Upper lobe of right lung (tissue), 1 donor: ENCODE data around the gene EIF2A. TPM values are rescaled to one million over a fixed set of nuclear protein-coding genes. Genes with fewer than 3 reads are reported as not detected.

Experiments
- ATAC-seq: fragments of 200-7000 bp; cut with Tn5 transposase; one replicate; pipeline ENCODE4 v1.9.1; 2020; ENCODE audit warnings: mild to moderate bottlenecking, moderate library complexity
- DNase-seq: peaks from one replicate; pipeline ENCODE4 v3.0.0-alpha.2; 2020
- H3K27ac ChIP-seq: fragments of 200-600 bp; one replicate; pipeline ENCODE4 v1.8.0; 2022
- H3K27me3 ChIP-seq: fragments of 200-600 bp; one replicate; pipeline ENCODE4 v1.8.0; 2022; ENCODE audit warnings: mild to moderate bottlenecking
- H3K36me3 ChIP-seq: fragments of 200-600 bp; one replicate; pipeline ENCODE4 v1.8.0; 2022
- H3K4me1 ChIP-seq: fragments of 200-600 bp; one replicate; pipeline ENCODE4 v1.8.0; 2022
- H3K4me3 ChIP-seq: fragments of 200-600 bp; one replicate; pipeline ENCODE4 v1.8.0; 2022; ENCODE audit warnings: mild to moderate bottlenecking
- H3K9me3 ChIP-seq: fragments of 200-600 bp; one replicate; pipeline ENCODE4 v1.8.0; 2022
- intact Hi-C: fragments of 100-400 bp; cut with DNase I; formaldehyde crosslinking; loops from one replicate; pipeline ENCODE4 v1.11.0; 2022
- total RNA-seq: library from RNA; stranded (reverse); fragmentation: NEBNext Ultra II Directional; extraction: Animal tissue kit (Norgen Biotek cat#: 25700); gene quantifications from one replicate; pipeline ENCODE4 v1.2.1, GENCODE V29; 2021
- TF ChIP-seq, protein P1 (sequence below): fragments of 200-600 bp; IDR thresholded peaks from one replicate; pipeline ENCODE4 v1.8.0; 2022; ENCODE audit warnings: antibody characterized with exemption
- donor health status: DM: no; HTN: yes; CAD: no; lungs with severe emphysema.

The EIF2A gene
- total RNA-seq, 1 donor from 2014 or later: 83.8 TPM

DNA sequence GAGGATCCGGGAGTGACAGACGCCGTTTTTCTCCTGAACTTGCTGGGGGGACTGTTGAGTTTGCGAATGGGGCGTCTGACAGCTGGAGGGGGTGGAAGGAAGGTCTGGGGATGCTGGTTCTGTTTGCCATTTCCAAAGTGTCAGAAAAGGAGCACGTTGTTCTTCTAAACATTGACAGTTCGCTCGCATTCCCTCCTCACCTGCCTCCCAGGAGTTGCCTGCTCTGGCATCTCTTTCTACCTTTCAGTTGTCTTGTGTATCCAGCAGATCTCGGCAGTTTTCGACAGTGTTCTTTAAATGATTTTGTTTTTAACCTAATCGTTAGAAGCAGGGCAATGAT lies 57.4 kb downstream of the EIF2A start:
- no peaks in the 10 kb centered on the region for H3K9me3 ChIP-seq
- ATAC-seq (no peak), DNase-seq (no peak)
- intact Hi-C loops: no loop called here
- H3K27ac ChIP-seq: peak overlapping the region; percentile 97
- H3K36me3 ChIP-seq: no peaks in the 10 kb centered on the region
- H3K4me3 ChIP-seq: peak overlapping the region; percentile 83
- H3K27me3 ChIP-seq: no peaks in the 10 kb centered on the region
- TF ChIP-seq, protein P1, sequence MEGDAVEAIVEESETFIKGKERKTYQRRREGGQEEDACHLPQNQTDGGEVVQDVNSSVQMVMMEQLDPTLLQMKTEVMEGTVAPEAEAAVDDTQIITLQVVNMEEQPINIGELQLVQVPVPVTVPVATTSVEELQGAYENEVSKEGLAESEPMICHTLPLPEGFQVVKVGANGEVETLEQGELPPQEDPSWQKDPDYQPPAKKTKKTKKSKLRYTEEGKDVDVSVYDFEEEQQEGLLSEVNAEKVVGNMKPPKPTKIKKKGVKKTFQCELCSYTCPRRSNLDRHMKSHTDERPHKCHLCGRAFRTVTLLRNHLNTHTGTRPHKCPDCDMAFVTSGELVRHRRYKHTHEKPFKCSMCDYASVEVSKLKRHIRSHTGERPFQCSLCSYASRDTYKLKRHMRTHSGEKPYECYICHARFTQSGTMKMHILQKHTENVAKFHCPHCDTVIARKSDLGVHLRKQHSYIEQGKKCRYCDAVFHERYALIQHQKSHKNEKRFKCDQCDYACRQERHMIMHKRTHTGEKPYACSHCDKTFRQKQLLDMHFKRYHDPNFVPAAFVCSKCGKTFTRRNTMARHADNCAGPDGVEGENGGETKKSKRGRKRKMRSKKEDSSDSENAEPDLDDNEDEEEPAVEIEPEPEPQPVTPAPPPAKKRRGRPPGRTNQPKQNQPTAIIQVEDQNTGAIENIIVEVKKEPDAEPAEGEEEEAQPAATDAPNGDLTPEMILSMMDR: no peak
- H3K4me1 ChIP-seq: peaks cover 46% of the 10 kb centered on the region

DNA sequence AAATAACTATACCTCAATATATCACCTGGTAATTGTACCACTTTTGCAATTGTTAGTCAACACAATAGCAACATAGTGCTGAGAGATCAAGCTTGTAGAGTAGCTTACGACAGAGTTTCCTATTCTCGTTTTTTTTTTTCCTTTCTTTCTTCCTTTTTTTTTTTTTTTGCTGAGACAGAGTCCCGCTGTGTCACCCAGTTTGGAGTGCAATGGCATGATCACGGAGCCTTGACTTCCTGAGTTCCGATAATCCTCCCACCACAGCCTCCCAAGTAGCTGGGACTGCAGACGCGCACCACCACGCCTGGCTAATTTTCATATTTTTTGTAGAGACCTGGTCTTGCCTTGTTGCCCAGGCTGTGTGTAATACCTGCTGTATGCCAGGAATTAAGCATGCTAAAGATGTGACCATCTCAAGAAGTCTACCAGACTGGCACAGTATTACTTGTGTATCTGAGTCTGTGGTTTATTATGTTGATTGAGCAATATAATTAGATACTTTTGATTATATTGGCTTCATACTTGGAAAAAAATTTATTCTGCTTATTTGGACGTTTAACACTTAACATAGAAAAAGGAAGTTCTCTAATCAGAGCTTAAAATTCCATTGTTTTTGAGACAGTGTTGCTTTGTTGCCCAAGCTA lies 59.5 kb downstream of the EIF2A start:
- Histone ChIP-seq H3K9me3 (no peaks in the 10 kb centered on the region), H3K4me1 (peaks cover 53% of the 10 kb centered on the region), H3K4me3 (no peak overlapping the region), H3K27ac (peak overlapping the region; percentile 31), H3K27me3 (no peaks in the 10 kb centered on the region), H3K36me3 (no peaks in the 10 kb centered on the region)
- intact Hi-C loops: no loop called here
- DNase-seq: no peak
- ATAC-seq: no peak
- TF ChIP-seq, protein P1: no peak

DNA sequence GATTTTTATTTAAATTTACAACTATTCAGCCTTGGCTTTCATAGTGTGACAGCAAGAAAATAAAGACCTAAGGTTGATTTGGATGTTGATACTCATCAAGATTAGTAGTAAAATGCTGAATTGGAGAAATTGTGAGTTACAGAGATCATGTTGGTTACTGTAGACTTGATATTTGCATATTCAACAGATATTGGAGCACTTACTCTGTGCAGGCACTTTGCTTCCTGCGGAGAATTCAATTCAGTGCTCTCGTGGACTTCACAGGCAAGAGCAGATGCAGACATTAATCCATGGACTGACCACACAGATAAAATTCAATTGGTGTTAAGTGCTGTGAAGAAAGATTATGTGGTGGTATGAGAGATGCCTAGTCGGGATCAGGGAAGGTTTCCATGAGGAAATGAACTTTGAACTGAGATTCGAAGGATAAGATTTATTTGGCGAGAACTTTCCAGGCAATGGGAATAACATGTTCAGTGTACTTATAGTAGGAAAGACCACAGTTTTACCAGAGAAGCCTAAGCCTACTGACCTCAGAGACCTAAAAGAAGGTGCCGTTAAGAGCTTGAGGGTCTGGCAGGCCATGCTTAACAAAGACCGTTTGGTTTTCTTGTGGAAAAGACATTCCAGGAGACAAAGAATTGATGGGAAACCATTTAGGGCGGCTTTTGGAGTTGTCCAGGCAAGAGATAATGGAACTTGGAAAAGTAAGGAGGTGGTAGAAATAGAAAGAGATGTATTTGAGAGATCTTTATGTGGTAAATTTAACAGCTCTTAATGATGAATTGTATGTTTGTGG lies 60.9 kb downstream of the EIF2A start:
- H3K4me1 ChIP-seq: peaks cover 49% of the 10 kb centered on the region
- no peaks in the 10 kb centered on the region for H3K27me3 ChIP-seq
- H3K9me3 ChIP-seq: no peaks in the 10 kb centered on the region
- no peak for ATAC-seq
- intact Hi-C loops: no loop called here
- DNase-seq: no peak
- TF ChIP-seq, protein P1: no peak
- no peak overlapping the region for H3K27ac ChIP-seq
- H3K4me3 ChIP-seq: no peak overlapping the region
- H3K36me3 ChIP-seq: peaks cover 10% of the 10 kb centered on the region

DNA sequence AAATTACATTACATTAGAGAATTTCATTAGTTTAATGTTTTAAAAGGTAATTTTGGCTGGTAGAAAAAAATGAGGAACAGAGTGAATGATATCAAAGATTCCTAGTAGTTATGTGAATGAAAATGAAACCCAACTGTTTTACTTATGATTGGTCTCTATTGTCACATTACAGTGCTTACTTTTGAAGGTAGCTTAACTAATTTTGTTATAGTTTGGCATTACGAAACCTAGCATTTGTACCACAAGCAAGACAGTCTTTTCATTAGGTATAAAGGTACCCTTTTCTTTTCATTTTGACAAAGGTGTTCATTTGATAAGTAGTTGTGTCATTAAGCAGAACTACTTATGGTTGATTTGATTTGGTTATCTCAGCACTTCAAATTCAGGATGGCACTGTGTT lies 63.4 kb downstream of the EIF2A start:
- Histone ChIP-seq H3K4me3 (no peak overlapping the region), H3K4me1 (peaks cover 40% of the 10 kb centered on the region), H3K27me3 (no peaks in the 10 kb centered on the region), H3K27ac (no peak overlapping the region), H3K9me3 (no peaks in the 10 kb centered on the region), H3K36me3 (peaks cover 18% of the 10 kb centered on the region)
- ATAC-seq: no peak
- intact Hi-C loops: no loop called here
- no peak for DNase-seq
- TF ChIP-seq, protein P1: no peak

DNA sequence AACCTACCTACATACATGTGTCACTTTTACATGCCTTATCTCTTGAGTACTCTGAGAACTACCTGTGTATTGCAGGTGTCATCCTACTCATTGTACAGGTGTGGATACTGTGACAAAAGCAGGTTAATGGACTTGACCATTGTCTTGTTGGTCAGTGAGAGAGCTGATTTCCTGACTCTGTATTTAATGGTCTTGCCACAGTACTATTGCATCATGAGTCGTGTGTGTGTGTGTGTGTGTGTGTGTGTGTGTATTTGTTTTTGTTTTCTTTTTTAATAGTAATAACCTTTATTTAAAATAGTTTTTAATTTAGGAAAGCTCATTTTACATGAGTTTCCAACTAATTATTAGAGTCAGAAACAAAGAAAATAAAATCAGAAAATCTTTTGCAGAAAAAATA lies 64.2 kb downstream of the EIF2A start:
- H3K9me3 ChIP-seq: no peaks in the 10 kb centered on the region
- H3K36me3 ChIP-seq: peaks cover 18% of the 10 kb centered on the region
- H3K4me3 ChIP-seq: no peak overlapping the region
- DNase-seq (no peak), ATAC-seq (peak; percentile 35)
- intact Hi-C loops: no loop called here
- H3K27me3 ChIP-seq: no peaks in the 10 kb centered on the region
- peaks cover 32% of the 10 kb centered on the region for H3K4me1 ChIP-seq
- TF ChIP-seq, protein P1: no peak
- no peak overlapping the region for H3K27ac ChIP-seq
